ENCODE results near the gene SLC6A3.

- TF ChIP-seq ZEB2 (IDR thresholded peaks at IDR 0.05) (no peak), SMAD3 (CRISPR knock-in tag; conservative IDR thresholded peaks at IDR 0.05) (no peak)
These were observed 2.6 kb upstream of the SLC6A3 start for GRCh38 chr5:1447671-1448361.
